AG04449 (cell line): ENCODE measurements around the gene HNF4A.
A peak's percentile ranks its signal among the peaks of the same experiment; 100 is the strongest.

Source experiments
- CTCF ChIA-PET: fragments of 350-600 bp; formaldehyde crosslinking; extraction: SDS; loops from one replicate; lab custom pipeline; 2021; ENCODE audit warnings: antibody characterized with exemption; lab: Yijun Ruan, JAX
- POLR2A ChIA-PET: fragments of 400-600, 350-600 bp; formaldehyde crosslinking; extraction: SDS; loops from one replicate; lab custom pipeline; 2020; ENCODE audit warnings: antibody characterized with exemption, inconsistent platforms; lab: Yijun Ruan, JAX
- DNase-seq: peaks from one replicate; pipeline ENCODE4 v3.0.0-alpha.2; 2010; ENCODE audit warnings: low read depth, low spot score
- H3K4me3 ChIP-seq: 2 replicates; pipeline ENCODE4 v1.5.1; 2011; ENCODE audit warnings: low read depth, mild to moderate bottlenecking, control low read depth, low read length
- CTCF ChIP-seq: IDR thresholded peaks from one replicate; pipeline ENCODE4 v1.5.1; 2011; ENCODE audit warnings: mild to moderate bottlenecking, moderate library complexity, low read length, control low read depth, inconsistent platforms; ENCODE audit not compliant: insufficient read depth; ENCODE audit errors: missing control alignments

HNF4A gene

GRCh38 chr20:44405257-44405656 is 49.8 kb downstream of the HNF4A start:
- no peak for TF ChIP-seq CTCF
- no peak overlapping the region for H3K4me3 ChIP-seq
- DNase-seq, result no peak
- POLR2A ChIA-PET, result no interaction called here
- CTCF ChIA-PET, result interaction anchor here (1.5 to 1.8 kb wide), 2 partner anchors 17 to 189 kb away, joined by 3 to 5 read pairs; no protein-coding TSS in a partner anchor

GRCh38 chr20:44405785-44406571 is 50.5 kb downstream of the HNF4A start:
- no peak overlapping the region for H3K4me3 ChIP-seq
- ChIA-PET CTCF (interaction anchor here (1.1 to 1.8 kb wide), 3 partner anchors 9 to 190 kb away, joined by 3 to 5 read pairs (median 3); no protein-coding TSS in a partner anchor), POLR2A (no interaction called here)
- no peak for TF ChIP-seq CTCF
- DNase-seq, result no peak

- ChIA-PET POLR2A (no interaction called here), CTCF (interaction anchor here (0.9 to 1.8 kb wide), 4 partner anchors 10 to 191 kb away, joined by 3 to 5 read pairs (median 3); no protein-coding TSS in a partner anchor)
- H3K4me3 ChIP-seq, result no peak overlapping the region
- no peak for DNase-seq
- TF ChIP-seq CTCF, result no peak
Measured at GRCh38 chr20:44406572-44407137, 51.2 kb downstream of the HNF4A start.

- POLR2A ChIA-PET, result no interaction called here
Measured at GRCh38 chr20:44407402-44408184, 52.1 kb downstream of the HNF4A start.

GRCh38 chr20:44409132-44409600 is 53.7 kb downstream of the HNF4A start:
- TF ChIP-seq CTCF, result no peak
- H3K4me3 ChIP-seq, result no peak overlapping the region
- ChIA-PET POLR2A (no interaction called here), CTCF (interaction anchor here (0.9 to 2.7 kb wide), 3 partner anchors 21 to 93 kb away, joined by 3 to 13 read pairs (median 3); no protein-coding TSS in a partner anchor)
- peak; percentile 61 for DNase-seq

More at GRCh38 chr20:44407402-44408184, 52.1 kb downstream of the HNF4A start:
- DNase-seq, result peak; percentile 16
- no peak for TF ChIP-seq CTCF
- H3K4me3 ChIP-seq, result no peak overlapping the region
- CTCF ChIA-PET, result interaction anchor here (0.9 to 2.7 kb wide), 3 partner anchors 19 to 190 kb away, joined by 3 to 13 read pairs (median 6); no protein-coding TSS in a partner anchor
